Activated CD8-positive, alpha-beta T cell treated with anti-CD3 and anti-CD28 coated beads for 36 hours (primary cell): ENCODE measurements around the gene MESP2. TPM values are rescaled to one million over a fixed set of nuclear protein-coding genes. Genes with fewer than 3 reads are reported as not detected.

Experiments
- ATAC-seq: fragments of 200-7000 bp; cut with Tn5 transposase; one replicate; pipeline ENCODE4 v1.10.0; 2021; ENCODE audit warnings: mild to moderate bottlenecking, moderate library complexity
- CTCF ChIA-PET: fragments of 350-600 bp; sonication (Branson Sonifier 250); formaldehyde crosslinking; loops from one replicate; lab custom pipeline; 2021; ENCODE audit warnings: antibody characterized with exemption; lab: Charles Lee
- POLR2A ChIA-PET: fragments of 350-600 bp; sonication (Branson Sonifier 250); formaldehyde crosslinking; loops from one replicate; lab custom pipeline; 2021; ENCODE audit warnings: antibody characterized with exemption; lab: Charles Lee
- DNase-seq: peaks from one replicate; pipeline ENCODE4 v3.0.0-alpha.2; 2020
- H3K27ac Mint-ChIP-seq: one replicate; pipeline ENCODE4 v1.8.0; 2021; ENCODE audit warnings: mild to moderate bottlenecking, mixed read lengths
- H3K27me3 Mint-ChIP-seq: one replicate; pipeline ENCODE4 v1.8.0; 2021; ENCODE audit warnings: mixed read lengths
- H3K36me3 Mint-ChIP-seq: one replicate; pipeline ENCODE4 v1.8.0; 2021; ENCODE audit warnings: low read depth, mixed read lengths
- H3K4me1 Mint-ChIP-seq: one replicate; pipeline ENCODE4 v1.8.0; 2021; ENCODE audit warnings: low read depth, mixed read lengths
- H3K4me3 Mint-ChIP-seq: one replicate; pipeline ENCODE4 v1.8.0; 2021; ENCODE audit warnings: mild to moderate bottlenecking, moderate library complexity, mixed read lengths
- H3K9me3 Mint-ChIP-seq: one replicate; pipeline ENCODE4 v1.8.0; 2021; ENCODE audit warnings: mixed read lengths
- intact Hi-C: fragments of 100-400 bp; cut with micrococcal nuclease; formaldehyde crosslinking; loops from one replicate; pipeline ENCODE4 v1.10.0; 2022
- total RNA-seq, 2 experiments: library from RNA; stranded (reverse); gene quantifications; one replicate each; pipeline ENCODE4 v1.2.3, GENCODE V29; 2021
- TF ChIP-seq, protein P1 (sequence below): fragments of 200-600 bp; IDR thresholded peaks from one replicate; pipeline ENCODE4 v1.8.0; 2022; ENCODE audit warnings: antibody characterized with exemption, mild to moderate bottlenecking

MESP2 gene
- total RNA-seq, 2 experiments from 2014 or later, result not detected

DNA sequence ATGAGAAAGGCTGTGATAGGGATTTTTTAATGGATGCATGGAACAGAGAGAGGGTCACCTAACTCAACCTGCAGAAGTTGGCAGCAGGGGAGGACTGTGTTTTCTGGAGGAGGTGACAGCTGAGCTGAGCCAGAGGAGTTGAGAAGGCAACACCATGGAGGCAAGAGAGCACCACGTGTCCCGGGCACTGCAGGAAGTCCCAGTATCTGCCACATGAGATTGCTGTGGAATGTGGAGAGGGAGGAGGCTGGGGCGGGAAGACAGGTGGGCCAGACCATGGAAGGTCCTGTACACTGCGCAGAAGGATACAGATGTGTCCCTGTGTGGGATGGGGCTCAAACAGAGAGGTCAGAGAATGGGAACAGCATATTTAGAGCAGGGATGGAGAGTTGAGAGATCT is 40.4 kb upstream of the MESP2 start:
- Mint-ChIP-seq H3K4me1 (no peaks in the 10 kb centered on the region), H3K4me3 (no peak overlapping the region), H3K36me3 (no peaks in the 10 kb centered on the region), H3K27ac (no peak overlapping the region), H3K9me3 (no peaks in the 10 kb centered on the region), H3K27me3 (peaks cover 5% of the 10 kb centered on the region)
- POLR2A ChIA-PET, result no interaction called here
- DNase-seq, result no peak
- no peak for ATAC-seq
- TF ChIP-seq, protein P1, sequence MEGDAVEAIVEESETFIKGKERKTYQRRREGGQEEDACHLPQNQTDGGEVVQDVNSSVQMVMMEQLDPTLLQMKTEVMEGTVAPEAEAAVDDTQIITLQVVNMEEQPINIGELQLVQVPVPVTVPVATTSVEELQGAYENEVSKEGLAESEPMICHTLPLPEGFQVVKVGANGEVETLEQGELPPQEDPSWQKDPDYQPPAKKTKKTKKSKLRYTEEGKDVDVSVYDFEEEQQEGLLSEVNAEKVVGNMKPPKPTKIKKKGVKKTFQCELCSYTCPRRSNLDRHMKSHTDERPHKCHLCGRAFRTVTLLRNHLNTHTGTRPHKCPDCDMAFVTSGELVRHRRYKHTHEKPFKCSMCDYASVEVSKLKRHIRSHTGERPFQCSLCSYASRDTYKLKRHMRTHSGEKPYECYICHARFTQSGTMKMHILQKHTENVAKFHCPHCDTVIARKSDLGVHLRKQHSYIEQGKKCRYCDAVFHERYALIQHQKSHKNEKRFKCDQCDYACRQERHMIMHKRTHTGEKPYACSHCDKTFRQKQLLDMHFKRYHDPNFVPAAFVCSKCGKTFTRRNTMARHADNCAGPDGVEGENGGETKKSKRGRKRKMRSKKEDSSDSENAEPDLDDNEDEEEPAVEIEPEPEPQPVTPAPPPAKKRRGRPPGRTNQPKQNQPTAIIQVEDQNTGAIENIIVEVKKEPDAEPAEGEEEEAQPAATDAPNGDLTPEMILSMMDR, result no peak
- CTCF ChIA-PET, result no interaction called here
- intact Hi-C loops, result no loop called here

DNA sequence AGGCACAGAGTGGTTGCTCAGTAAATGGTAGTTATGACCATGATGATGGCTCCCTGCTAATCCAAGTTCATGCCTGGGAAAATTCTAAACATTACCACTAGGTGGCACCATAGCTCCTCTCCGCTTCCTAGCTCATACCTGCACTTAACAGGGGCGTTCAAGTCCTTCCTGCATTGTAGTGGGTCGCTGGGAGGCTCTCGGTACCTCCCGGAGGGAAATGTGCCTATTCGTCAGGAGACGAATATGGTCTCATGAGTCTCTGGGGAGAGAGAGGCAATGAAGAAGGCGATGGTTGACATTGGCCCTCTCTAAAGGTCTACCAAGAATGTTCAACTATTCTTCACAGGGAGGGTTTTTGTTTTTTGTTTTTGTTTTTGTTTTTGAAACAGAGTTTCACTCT is 36.0 kb upstream of the MESP2 start:
- CTCF ChIA-PET, result interaction anchor here (0.7 to 2.1 kb wide), 18 partner anchors 9 to 452 kb away, joined by 3 to 30 read pairs (median 6); partner anchors contain the start of gene MESP1
- no peak overlapping the region for H3K27ac Mint-ChIP-seq
- no peaks in the 10 kb centered on the region for H3K36me3 Mint-ChIP-seq
- H3K27me3 Mint-ChIP-seq, result no peaks in the 10 kb centered on the region
- POLR2A ChIA-PET, result interaction anchor here (0.9 kb wide), 1 partner anchor 150 kb away, joined by 3 read pairs; no protein-coding TSS in a partner anchor
- intact Hi-C loops, result loop anchor here (2.0 to 5.0 kb wide), 2 partner anchors 135 to 347 kb away; no protein-coding TSS in a partner anchor
- H3K9me3 Mint-ChIP-seq, result no peaks in the 10 kb centered on the region
- TF ChIP-seq, protein P1, result peak; percentile 83
- H3K4me3 Mint-ChIP-seq, result no peak overlapping the region
- peak; percentile 95 for ATAC-seq
- peak; percentile 68 for DNase-seq
- H3K4me1 Mint-ChIP-seq, result no peaks in the 10 kb centered on the region

DNA sequence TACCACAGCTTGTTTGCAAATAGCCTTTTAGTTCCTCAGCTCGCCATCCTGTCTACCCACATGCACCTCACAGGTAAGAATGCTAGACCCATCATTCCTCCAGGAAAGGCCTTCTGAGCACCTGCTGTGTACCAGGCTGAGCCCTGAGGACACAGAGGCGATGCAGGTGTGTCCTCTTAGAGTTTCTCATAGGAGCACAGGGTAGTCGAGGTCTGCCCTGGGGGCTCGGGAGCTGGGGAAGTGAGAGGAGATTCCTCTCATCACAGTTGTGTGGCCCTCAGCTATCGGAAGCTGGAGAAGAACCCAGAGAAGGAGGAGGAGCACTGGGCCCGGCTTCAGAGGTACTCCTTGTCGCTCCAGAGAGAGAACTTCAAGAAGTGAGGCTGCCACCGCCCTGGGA is 33.1 kb upstream of the MESP2 start:
- ATAC-seq (no peak), DNase-seq (no peak)
- TF ChIP-seq, protein P1, result no peak
- no peaks in the 10 kb centered on the region for H3K9me3 Mint-ChIP-seq
- intact Hi-C loops, result loop anchor here (5.0 kb wide), 1 partner anchor 344 kb away; no protein-coding TSS in a partner anchor
- no peaks in the 10 kb centered on the region for H3K36me3 Mint-ChIP-seq
- no peaks in the 10 kb centered on the region for H3K27me3 Mint-ChIP-seq
- CTCF ChIA-PET, result interaction anchor here (1.5 kb wide), 1 partner anchor 132 kb away, joined by 4 read pairs; no protein-coding TSS in a partner anchor
- H3K4me3 Mint-ChIP-seq, result no peak overlapping the region
- H3K27ac Mint-ChIP-seq, result no peak overlapping the region
- POLR2A ChIA-PET, result no interaction called here
- H3K4me1 Mint-ChIP-seq, result no peaks in the 10 kb centered on the region

DNA sequence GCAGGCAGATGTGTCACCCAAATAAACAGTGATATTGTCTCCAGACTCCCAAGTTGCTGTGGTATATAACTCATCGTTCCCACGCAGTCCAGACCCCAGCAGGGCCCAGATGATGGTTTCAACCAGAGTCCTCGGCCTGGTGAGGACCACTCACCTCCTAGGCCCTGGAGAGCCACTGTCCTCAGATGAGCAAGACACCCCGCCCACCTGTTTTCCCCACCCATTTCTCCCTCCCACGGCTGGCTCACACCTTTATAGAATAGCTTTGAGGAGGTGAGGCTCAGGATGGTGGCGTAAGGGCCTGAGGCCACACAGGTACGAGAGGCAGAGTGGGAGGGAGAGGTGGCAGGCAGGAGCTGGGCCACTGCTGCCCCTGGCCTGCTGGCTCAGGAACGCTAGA is 32.5 kb upstream of the MESP2 start:
- TF ChIP-seq, protein P1, result no peak
- no peak overlapping the region for H3K4me3 Mint-ChIP-seq
- ChIA-PET POLR2A (no interaction called here), CTCF (interaction anchor here (2.1 kb wide), 1 partner anchor 132 kb away, joined by 5 read pairs; no protein-coding TSS in a partner anchor)
- no peaks in the 10 kb centered on the region for H3K9me3 Mint-ChIP-seq
- peak; percentile 14 for DNase-seq
- no peak for ATAC-seq
- intact Hi-C loops, result loop anchor here (5.0 kb wide), 1 partner anchor 344 kb away; no protein-coding TSS in a partner anchor
- H3K27ac Mint-ChIP-seq, result no peak overlapping the region
- no peaks in the 10 kb centered on the region for H3K27me3 Mint-ChIP-seq
- H3K4me1 Mint-ChIP-seq, result no peaks in the 10 kb centered on the region
- H3K36me3 Mint-ChIP-seq, result no peaks in the 10 kb centered on the region

DNA sequence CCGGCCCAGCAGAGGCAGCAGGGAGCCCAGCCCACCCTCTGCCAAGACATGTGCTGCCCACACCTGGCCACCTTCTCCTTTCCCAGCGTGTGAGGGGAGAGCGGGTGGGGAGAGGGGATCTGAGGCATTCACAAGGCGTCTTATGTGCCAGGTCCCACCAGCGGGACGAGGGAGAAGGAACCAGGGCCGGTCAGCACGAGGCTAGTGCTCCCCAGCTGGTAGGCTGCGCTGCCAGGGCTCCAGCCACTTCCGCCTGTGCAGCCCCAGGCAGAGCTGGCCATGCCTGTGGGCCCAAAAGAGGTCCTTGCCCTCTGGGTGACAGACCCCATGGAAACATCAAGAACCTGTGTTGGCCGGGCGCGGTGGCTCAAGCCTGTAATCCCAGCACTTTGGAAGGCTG is 31.0 kb upstream of the MESP2 start:
- ChIA-PET CTCF (interaction anchor here (2.1 kb wide), 1 partner anchor 130 kb away, joined by 5 read pairs; no protein-coding TSS in a partner anchor), POLR2A (no interaction called here)
- H3K4me1 Mint-ChIP-seq, result peaks cover 2% of the 10 kb centered on the region
- ATAC-seq, result no peak
- H3K27ac Mint-ChIP-seq, result no peak overlapping the region
- no peaks in the 10 kb centered on the region for H3K9me3 Mint-ChIP-seq
- TF ChIP-seq, protein P1, result no peak
- H3K27me3 Mint-ChIP-seq, result peaks cover 3% of the 10 kb centered on the region
- DNase-seq, result no peak
- intact Hi-C loops, result no loop called here
- no peaks in the 10 kb centered on the region for H3K36me3 Mint-ChIP-seq
- no peak overlapping the region for H3K4me3 Mint-ChIP-seq
